Measurements from ENCODE around the gene CCL16. TPM values are rescaled to one million over a fixed set of nuclear protein-coding genes. Genes with fewer than 3 reads are reported as not detected.

CCL16 gene
- total RNA-seq, 3 donors from 2014 or later: 0.48 TPM; not detected in 2

DNA sequence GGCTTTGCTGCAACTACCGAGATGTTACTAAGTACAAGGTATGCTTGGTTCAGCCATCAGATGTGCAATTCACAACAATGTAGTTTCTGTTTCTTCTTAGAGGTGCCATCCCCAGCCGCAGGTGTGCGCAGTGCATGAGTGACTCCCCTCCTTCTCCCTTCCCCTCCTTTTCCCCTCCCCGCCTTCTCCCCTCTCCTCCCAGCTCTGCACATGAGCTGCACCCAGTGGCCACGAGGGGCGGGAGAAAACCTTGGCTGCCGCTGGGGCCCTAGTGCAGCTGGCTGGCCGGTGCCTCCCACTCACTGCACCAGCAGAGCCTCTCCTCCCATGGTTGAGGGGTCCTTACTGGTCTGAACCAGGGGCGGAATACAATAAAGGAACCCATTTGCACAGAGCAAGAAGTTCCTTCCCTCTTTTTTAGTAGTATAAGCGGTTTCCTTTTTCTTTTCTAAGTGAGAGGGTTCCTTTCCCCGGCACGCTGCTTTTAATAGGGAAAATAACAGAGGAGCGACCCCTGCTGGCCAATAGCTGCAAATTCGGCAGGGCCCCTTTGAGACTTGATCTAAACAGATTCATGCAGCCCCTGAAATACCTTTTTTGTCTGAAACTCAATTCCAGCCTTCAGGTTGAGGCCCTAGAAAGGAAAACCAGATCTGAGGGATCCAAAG lies 27.8 kb upstream of the CCL16 start:
- intact Hi-C loops (cut with DNase I; ENCODE audit: low total_unique reads): no loop called here
- no peak for DNase-seq (ENCODE audit: low spot score in 2 of 2)
- Histone ChIP-seq H3K4me3 (no peak overlapping the region), H3K36me3 (no peaks in the 10 kb centered on the region), H3K9me3 (peaks cover 11 to 37% of the 10 kb centered on the region in 2 donors), H3K4me1 (no peaks in the 10 kb centered on the region), H3K27ac (no peak overlapping the region), H3K27me3 (no peaks in the 10 kb centered on the region)
- TF ChIP-seq, protein P1, sequence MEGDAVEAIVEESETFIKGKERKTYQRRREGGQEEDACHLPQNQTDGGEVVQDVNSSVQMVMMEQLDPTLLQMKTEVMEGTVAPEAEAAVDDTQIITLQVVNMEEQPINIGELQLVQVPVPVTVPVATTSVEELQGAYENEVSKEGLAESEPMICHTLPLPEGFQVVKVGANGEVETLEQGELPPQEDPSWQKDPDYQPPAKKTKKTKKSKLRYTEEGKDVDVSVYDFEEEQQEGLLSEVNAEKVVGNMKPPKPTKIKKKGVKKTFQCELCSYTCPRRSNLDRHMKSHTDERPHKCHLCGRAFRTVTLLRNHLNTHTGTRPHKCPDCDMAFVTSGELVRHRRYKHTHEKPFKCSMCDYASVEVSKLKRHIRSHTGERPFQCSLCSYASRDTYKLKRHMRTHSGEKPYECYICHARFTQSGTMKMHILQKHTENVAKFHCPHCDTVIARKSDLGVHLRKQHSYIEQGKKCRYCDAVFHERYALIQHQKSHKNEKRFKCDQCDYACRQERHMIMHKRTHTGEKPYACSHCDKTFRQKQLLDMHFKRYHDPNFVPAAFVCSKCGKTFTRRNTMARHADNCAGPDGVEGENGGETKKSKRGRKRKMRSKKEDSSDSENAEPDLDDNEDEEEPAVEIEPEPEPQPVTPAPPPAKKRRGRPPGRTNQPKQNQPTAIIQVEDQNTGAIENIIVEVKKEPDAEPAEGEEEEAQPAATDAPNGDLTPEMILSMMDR (IDR thresholded peaks at IDR 0.05): no peak
- TF ChIP-seq POLR2AphosphoS5 (IDR thresholded peaks at IDR 0.05) (no peak), POLR2A (IDR thresholded peaks at IDR 0.05) (no peak)

DNA sequence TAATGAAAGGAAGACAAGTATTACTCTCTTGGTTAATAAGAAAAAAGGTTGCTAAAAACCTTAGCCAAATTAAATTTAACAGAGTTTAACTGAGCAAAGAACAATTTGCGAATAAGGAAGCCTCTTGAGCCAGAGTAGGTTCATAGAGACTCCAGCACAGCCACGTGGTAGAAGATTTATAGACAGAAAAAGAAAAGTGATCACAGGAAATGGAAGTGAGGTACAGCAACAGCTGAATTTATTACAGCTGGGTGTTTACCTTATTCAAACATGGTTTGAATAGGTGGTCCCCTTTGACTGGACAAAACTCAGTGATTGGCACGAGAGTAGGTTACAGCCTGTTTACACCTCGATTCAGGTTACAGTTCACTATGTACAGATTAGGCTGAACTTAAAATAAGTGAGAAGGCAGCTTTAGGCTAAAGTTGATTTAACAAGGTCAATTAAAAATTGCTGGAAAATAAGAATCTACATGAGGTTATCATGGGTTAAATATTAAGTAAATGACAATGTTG lies 23.4 kb upstream of the CCL16 start:
- DNase-seq (ENCODE audit: low spot score in 2 of 2): no peak
- peaks cover 11 to 15% of the 10 kb centered on the region in 2 donors for H3K9me3 ChIP-seq
- H3K27me3 ChIP-seq: no peaks in the 10 kb centered on the region
- no peak overlapping the region for H3K27ac ChIP-seq
- TF ChIP-seq, protein P1 (IDR thresholded peaks at IDR 0.05): no peak
- TF ChIP-seq POLR2A (IDR thresholded peaks at IDR 0.05): no peak
- no peak for TF ChIP-seq POLR2AphosphoS5 (IDR thresholded peaks at IDR 0.05)
- intact Hi-C loops (cut with DNase I; ENCODE audit: low total_unique reads): no loop called here
- no peaks in the 10 kb centered on the region for H3K4me1 ChIP-seq
- H3K4me3 ChIP-seq: no peak overlapping the region
- no peaks in the 10 kb centered on the region for H3K36me3 ChIP-seq

DNA sequence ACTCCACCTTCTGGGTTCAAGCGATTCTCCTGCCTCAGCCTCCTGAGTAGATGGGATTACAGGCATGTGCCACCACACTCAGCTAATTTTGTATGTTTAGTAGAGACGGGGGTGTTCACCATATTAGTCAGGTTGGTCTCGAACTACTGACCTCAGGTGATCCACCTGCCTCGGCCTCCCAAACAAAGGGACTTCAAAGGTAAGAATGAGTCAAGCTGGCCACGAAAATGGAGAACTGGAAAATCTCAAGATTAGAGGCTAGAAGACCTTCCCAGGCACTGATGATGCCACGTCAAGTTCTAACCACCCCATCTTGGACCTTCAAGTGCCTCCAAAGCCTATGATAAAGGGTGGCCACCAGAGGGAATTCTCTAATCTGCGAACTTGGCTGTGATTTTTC lies 21.3 kb upstream of the CCL16 start:
- DNase-seq (ENCODE audit: low spot score in 2 of 2): no peak
- intact Hi-C loops (cut with DNase I; ENCODE audit: low total_unique reads): no loop called here
- no peaks in the 10 kb centered on the region for H3K27me3 ChIP-seq

DNA sequence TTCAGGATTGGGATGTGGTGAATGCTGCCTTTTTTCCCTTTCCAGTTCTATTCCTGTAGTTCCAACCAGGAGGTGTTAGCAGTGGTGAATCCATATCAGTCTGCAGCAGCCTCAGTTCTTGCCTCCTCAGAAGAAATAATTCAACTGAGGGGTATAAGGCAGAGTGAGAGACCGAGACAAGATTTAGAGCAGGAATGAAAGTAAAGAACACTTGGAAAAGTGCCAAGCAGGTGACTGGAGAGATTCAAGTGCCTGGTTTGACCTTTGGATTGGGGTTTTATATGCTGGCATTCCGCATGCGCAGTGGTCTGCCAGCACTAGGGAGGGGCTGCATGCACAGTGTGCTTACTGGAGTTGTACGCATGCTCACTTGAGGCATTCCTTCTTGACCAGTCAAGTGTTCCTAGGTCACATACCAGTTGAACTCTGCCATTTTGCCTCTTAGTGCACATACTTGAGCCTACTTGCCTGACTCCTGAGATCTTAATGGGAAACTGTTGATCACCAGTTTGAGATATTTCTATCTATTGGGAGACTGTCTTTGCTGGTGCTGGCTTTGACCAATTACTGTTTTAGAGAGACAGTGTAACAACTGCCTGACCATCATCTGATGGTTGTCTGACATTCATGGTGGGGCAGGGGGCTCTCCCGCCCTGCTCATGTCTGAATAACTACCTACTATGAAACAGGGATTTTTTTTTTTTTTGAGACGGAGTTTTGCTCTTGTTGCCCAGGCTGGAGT lies 20.7 kb upstream of the CCL16 start:
- Histone ChIP-seq H3K4me1 (no peaks in the 10 kb centered on the region), H3K9me3 (no peaks in the 10 kb centered on the region), H3K27me3 (no peaks in the 10 kb centered on the region), H3K36me3 (no peaks in the 10 kb centered on the region), H3K27ac (no peak overlapping the region), H3K4me3 (no peak overlapping the region)
- intact Hi-C loops (cut with DNase I; ENCODE audit: low total_unique reads): no loop called here
- TF ChIP-seq POLR2AphosphoS5 (IDR thresholded peaks at IDR 0.05) (no peak), POLR2A (IDR thresholded peaks at IDR 0.05) (no peak)
- TF ChIP-seq, protein P1 (IDR thresholded peaks at IDR 0.05): no peak
- DNase-seq (ENCODE audit: low spot score in 2 of 2): no peak

More for the DNA sequence above, 21.3 kb upstream of the CCL16 start:
- Histone ChIP-seq H3K36me3 (no peaks in the 10 kb centered on the region), H3K4me1 (no peaks in the 10 kb centered on the region), H3K27ac (no peak overlapping the region), H3K9me3 (no peaks in the 10 kb centered on the region), H3K4me3 (no peak overlapping the region)
- TF ChIP-seq, protein P1 (IDR thresholded peaks at IDR 0.05): no peak
- TF ChIP-seq POLR2A (IDR thresholded peaks at IDR 0.05) (no peak), POLR2AphosphoS5 (IDR thresholded peaks at IDR 0.05) (no peak)
